Activated naive CD4-positive, alpha-beta T cell treated with anti-CD3 and anti-CD28 coated beads, Interleukin-2, amount 10 ng/mL, durations not matched to agents 7 days and 5 days (primary cell): ENCODE measurements around the gene LAPTM5.

Experiments
- CTCF ChIA-PET: fragments of 350-600 bp; sonication (Branson Sonifier 250); formaldehyde crosslinking; loops from one replicate; lab custom pipeline; 2021; ENCODE audit warnings: antibody characterized with exemption; lab: Charles Lee
- DNase-seq: peaks from one replicate; pipeline ENCODE4 v3.0.0-alpha.2; 2020
- H3K27ac Mint-ChIP-seq: one replicate; pipeline ENCODE4 v1.8.0; 2021; ENCODE audit warnings: mild to moderate bottlenecking, moderate library complexity, mixed read lengths
- H3K27me3 Mint-ChIP-seq: one replicate; pipeline ENCODE4 v1.8.0; 2021; ENCODE audit warnings: mild to moderate bottlenecking, mixed read lengths
- H3K36me3 Mint-ChIP-seq: one replicate; pipeline ENCODE4 v1.8.0; 2021; ENCODE audit warnings: mixed read lengths
- H3K4me1 Mint-ChIP-seq: one replicate; pipeline ENCODE4 v1.8.0; 2021; ENCODE audit warnings: mixed read lengths
- H3K4me3 Mint-ChIP-seq: one replicate; pipeline ENCODE4 v1.8.0; 2021; ENCODE audit warnings: mild to moderate bottlenecking, moderate library complexity, mixed read lengths
- H3K9me3 Mint-ChIP-seq: one replicate; pipeline ENCODE4 v1.8.0; 2021; ENCODE audit warnings: mixed read lengths

Gene LAPTM5

DNA sequence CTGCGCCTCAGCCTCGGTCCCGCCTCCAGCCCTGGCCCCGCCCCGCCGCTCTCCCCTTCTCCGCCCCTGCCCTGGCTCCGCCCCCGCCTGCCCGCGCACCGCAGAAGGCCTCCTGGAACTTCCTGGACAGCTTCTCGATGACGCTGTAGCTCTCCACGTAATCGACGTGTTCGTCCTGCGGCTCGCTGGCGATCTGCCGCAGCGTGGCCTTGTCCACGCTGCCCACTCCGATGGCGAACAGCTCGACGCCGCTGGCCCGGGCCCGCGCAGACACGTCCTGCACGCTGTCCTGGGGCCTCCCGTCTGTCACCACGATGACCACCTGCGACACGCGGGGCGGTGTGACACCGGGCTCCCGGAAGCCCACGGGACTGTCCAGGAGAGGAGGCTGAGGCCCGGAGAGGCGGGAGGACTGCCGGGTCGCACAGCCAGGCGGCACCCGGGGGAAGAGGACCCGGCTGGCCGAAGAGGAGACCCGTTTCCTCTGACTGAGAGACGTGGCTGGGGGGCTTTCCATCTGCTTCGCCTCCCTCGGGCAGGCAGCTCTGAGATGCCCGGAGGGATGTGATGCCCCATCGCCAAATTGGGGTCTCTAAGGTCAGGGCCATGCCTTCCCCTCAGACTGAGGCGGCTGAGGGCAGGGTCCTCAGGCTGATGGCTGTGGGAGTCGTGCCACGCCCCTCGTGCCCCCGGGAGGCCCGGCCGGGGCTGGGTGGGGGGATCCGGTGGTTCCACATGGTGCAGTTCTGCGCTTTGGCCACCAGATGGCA lies 38.8 kb downstream of the LAPTM5 start:
- Mint-ChIP-seq H3K4me3 (peak overlapping the region; percentile 92), H3K36me3 (no peaks in the 10 kb centered on the region), H3K4me1 (peaks cover 22% of the 10 kb centered on the region), H3K27me3 (peaks cover 12% of the 10 kb centered on the region), H3K27ac (peak overlapping the region; percentile 99), H3K9me3 (peaks cover 12% of the 10 kb centered on the region)
- peak; percentile 87 for DNase-seq
- CTCF ChIA-PET = interaction anchor here (0.6 to 11.4 kb wide), 25 partner anchors 9 to 1798 kb away, joined by 3 to 465 read pairs (median 6); partner anchors contain the start of gene LAPTM5

DNA sequence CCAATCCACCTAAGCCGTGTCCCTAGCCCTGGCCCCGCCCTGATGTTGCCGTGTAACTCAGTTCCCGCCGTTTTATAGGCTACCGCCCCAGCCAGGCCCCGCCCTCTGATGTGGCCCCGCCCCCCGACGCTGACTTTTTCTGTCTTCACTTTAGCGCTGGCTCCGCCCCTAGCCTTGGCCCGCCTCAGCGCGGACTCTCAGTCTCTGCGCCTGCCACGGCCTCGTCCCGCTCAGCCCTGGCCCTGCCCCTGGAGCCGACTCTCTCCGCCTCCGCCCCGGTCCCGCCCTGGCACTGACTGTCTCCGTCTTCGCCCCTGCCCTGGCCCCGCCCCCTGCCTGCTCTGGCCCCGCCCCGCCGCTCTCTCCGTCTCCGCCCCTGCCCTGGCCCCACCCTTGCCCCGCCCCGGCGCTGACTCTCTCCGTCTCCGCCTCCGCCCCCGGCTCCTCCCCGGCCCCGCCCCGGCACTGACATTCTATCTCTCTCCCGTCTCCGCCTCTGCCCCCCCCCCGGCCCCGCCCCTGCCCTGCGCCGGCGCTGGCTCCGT lies 39.4 kb downstream of the LAPTM5 start:
- peaks cover 19% of the 10 kb centered on the region for H3K27me3 Mint-ChIP-seq
- H3K36me3 Mint-ChIP-seq = no peaks in the 10 kb centered on the region
- peaks cover 12% of the 10 kb centered on the region for H3K9me3 Mint-ChIP-seq
- peaks cover 22% of the 10 kb centered on the region for H3K4me1 Mint-ChIP-seq
- CTCF ChIA-PET = interaction anchor here (0.7 to 11.4 kb wide), 19 partner anchors 9 to 704 kb away, joined by 3 to 465 read pairs (median 7); partner anchors contain the start of gene LAPTM5
- peak; percentile 99 for DNase-seq
- peak overlapping the region; percentile 92 for H3K4me3 Mint-ChIP-seq
- H3K27ac Mint-ChIP-seq = peak overlapping the region; percentile 99

- H3K27ac Mint-ChIP-seq = peak overlapping the region; percentile 72
- DNase-seq = no peak
- peak overlapping the region; percentile 92 for H3K4me3 Mint-ChIP-seq
- H3K4me1 Mint-ChIP-seq = peaks cover 22% of the 10 kb centered on the region
- H3K27me3 Mint-ChIP-seq = peaks cover 31% of the 10 kb centered on the region
- no peaks in the 10 kb centered on the region for H3K36me3 Mint-ChIP-seq
- peaks cover 12% of the 10 kb centered on the region for H3K9me3 Mint-ChIP-seq
- CTCF ChIA-PET = interaction anchor here (1.6 kb wide), 1 partner anchor 64 kb away, joined by 7 read pairs; no protein-coding TSS in a partner anchor
Measured at GRCh38 chr1:30716646-30717045, 40.9 kb downstream of the LAPTM5 start.

- no peak for DNase-seq
- H3K36me3 Mint-ChIP-seq = no peaks in the 10 kb centered on the region
- H3K27me3 Mint-ChIP-seq = peaks cover 33% of the 10 kb centered on the region
- no peak overlapping the region for H3K4me3 Mint-ChIP-seq
- H3K4me1 Mint-ChIP-seq = peaks cover 21% of the 10 kb centered on the region
- no peak overlapping the region for H3K27ac Mint-ChIP-seq
- peaks cover 12% of the 10 kb centered on the region for H3K9me3 Mint-ChIP-seq
- CTCF ChIA-PET = interaction anchor here (1.6 kb wide), 1 partner anchor 64 kb away, joined by 7 read pairs; no protein-coding TSS in a partner anchor
Measured at GRCh38 chr1:30715886-30716285, 41.7 kb downstream of the LAPTM5 start.

- DNase-seq = no peak
- no peaks in the 10 kb centered on the region for H3K36me3 Mint-ChIP-seq
- H3K4me3 Mint-ChIP-seq = no peak overlapping the region
- H3K27me3 Mint-ChIP-seq = peaks cover 35% of the 10 kb centered on the region
- peaks cover 12% of the 10 kb centered on the region for H3K9me3 Mint-ChIP-seq
- H3K27ac Mint-ChIP-seq = no peak overlapping the region
- H3K4me1 Mint-ChIP-seq = peaks cover 17% of the 10 kb centered on the region
- CTCF ChIA-PET = interaction anchor here (1.3 kb wide), 1 partner anchor 65 kb away, joined by 3 read pairs; no protein-coding TSS in a partner anchor
Measured at GRCh38 chr1:30715216-30715615, 42.4 kb downstream of the LAPTM5 start.

- Mint-ChIP-seq H3K36me3 (no peaks in the 10 kb centered on the region), H3K4me3 (no peak overlapping the region), H3K4me1 (peaks cover 11% of the 10 kb centered on the region), H3K27ac (no peak overlapping the region), H3K27me3 (peaks cover 37% of the 10 kb centered on the region), H3K9me3 (peaks cover 12% of the 10 kb centered on the region)
- CTCF ChIA-PET = interaction anchor here (1.3 kb wide), 1 partner anchor 65 kb away, joined by 3 read pairs; no protein-coding TSS in a partner anchor
- DNase-seq = no peak
Measured at GRCh38 chr1:30714536-30715090, 43.0 kb downstream of the LAPTM5 start.

DNA sequence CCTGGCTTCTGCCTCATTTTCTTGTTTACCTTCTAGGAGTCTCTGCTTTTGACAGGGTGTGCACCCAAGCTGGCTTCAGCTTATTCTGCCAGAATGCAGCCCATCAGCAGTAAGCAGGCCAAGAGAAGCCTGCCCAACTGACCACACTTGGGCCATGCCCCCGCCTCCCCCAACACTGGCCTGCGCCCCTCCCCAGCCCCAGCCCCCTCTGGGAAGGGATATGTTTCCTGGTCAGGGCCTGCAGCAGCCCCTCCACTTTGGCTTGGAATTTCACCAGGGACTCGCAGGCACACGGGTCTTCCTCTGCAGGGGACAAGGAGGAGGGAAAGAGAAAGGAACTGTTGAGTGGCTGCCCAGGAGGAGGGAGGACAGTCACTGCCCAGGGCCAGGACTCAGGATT lies 43.5 kb downstream of the LAPTM5 start:
- Mint-ChIP-seq H3K4me1 (peaks cover 6% of the 10 kb centered on the region), H3K27ac (no peak overlapping the region)
- CTCF ChIA-PET = interaction anchor here (1.3 kb wide), 1 partner anchor 66 kb away, joined by 3 read pairs; no protein-coding TSS in a partner anchor

GRCh38 chr1:30713311-30713710 lies 44.3 kb downstream of the LAPTM5 start:
- Mint-ChIP-seq H3K4me1 (peaks cover 6% of the 10 kb centered on the region), H3K27ac (no peak overlapping the region), H3K27me3 (peaks cover 41% of the 10 kb centered on the region), H3K9me3 (peaks cover 12% of the 10 kb centered on the region), H3K36me3 (no peaks in the 10 kb centered on the region), H3K4me3 (no peak overlapping the region)
- CTCF ChIA-PET = no interaction called here
- DNase-seq = no peak

More for the DNA sequence above, 43.5 kb downstream of the LAPTM5 start:
- H3K4me3 Mint-ChIP-seq = no peak overlapping the region
- H3K9me3 Mint-ChIP-seq = peaks cover 12% of the 10 kb centered on the region
- peaks cover 37% of the 10 kb centered on the region for H3K27me3 Mint-ChIP-seq
- no peaks in the 10 kb centered on the region for H3K36me3 Mint-ChIP-seq
- DNase-seq = no peak

DNA sequence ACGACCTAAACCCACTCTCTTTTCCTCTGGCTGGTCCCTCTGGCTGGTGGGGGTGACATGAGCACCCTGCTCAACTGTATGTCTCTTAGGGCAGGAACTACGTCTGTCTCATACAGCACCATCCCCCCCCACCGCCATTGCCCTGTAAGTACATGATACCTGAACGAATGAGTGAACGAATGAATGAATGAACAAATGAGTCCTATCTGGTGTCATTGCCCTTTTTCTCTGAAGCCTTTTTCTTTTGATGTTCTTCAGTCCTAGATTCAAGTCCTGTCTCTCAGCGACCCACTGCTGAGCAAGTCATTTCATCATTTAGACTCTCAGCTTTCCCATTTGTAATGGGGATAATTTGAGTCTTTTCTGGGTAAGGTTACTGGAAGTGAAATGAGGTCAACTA lies 45.0 kb downstream of the LAPTM5 start:
- DNase-seq = no peak
- peaks cover 12% of the 10 kb centered on the region for H3K9me3 Mint-ChIP-seq
- H3K4me1 Mint-ChIP-seq = peaks cover 2% of the 10 kb centered on the region
- H3K27ac Mint-ChIP-seq = no peak overlapping the region
- H3K27me3 Mint-ChIP-seq = peaks cover 38% of the 10 kb centered on the region
- no peak overlapping the region for H3K4me3 Mint-ChIP-seq
- no peaks in the 10 kb centered on the region for H3K36me3 Mint-ChIP-seq
- CTCF ChIA-PET = no interaction called here

- Mint-ChIP-seq H3K4me1 (no peaks in the 10 kb centered on the region), H3K4me3 (no peak overlapping the region), H3K27ac (no peak overlapping the region), H3K36me3 (no peaks in the 10 kb centered on the region), H3K27me3 (peaks cover 44% of the 10 kb centered on the region), H3K9me3 (peaks cover 3% of the 10 kb centered on the region)
- DNase-seq = no peak
- CTCF ChIA-PET = no interaction called here
Measured at GRCh38 chr1:30710407-30710806, 47.2 kb downstream of the LAPTM5 start.

GRCh38 chr1:30708361-30708728 lies 49.2 kb downstream of the LAPTM5 start:
- H3K27me3 Mint-ChIP-seq = peaks cover 31% of the 10 kb centered on the region
- H3K27ac Mint-ChIP-seq = no peak overlapping the region
- no peaks in the 10 kb centered on the region for H3K9me3 Mint-ChIP-seq
- no peaks in the 10 kb centered on the region for H3K4me1 Mint-ChIP-seq
- H3K4me3 Mint-ChIP-seq = no peak overlapping the region
- no peaks in the 10 kb centered on the region for H3K36me3 Mint-ChIP-seq
- CTCF ChIA-PET = interaction anchor here (1.0 to 1.3 kb wide), 3 partner anchors 328 to 1377 kb away, joined by 3 to 10 read pairs (median 3); no protein-coding TSS in a partner anchor
- no peak for DNase-seq

GRCh38 chr1:30707412-30708360 lies 49.9 kb downstream of the LAPTM5 start:
- H3K4me1 Mint-ChIP-seq = no peaks in the 10 kb centered on the region

GRCh38 chr1:30706528-30706927 lies 51.0 kb downstream of the LAPTM5 start:
- CTCF ChIA-PET = no interaction called here
- Mint-ChIP-seq H3K36me3 (no peaks in the 10 kb centered on the region), H3K4me3 (no peak overlapping the region), H3K4me1 (no peaks in the 10 kb centered on the region), H3K27ac (no peak overlapping the region), H3K9me3 (no peaks in the 10 kb centered on the region), H3K27me3 (peaks cover 16% of the 10 kb centered on the region)
- no peak for DNase-seq

More at GRCh38 chr1:30707412-30708360, 49.9 kb downstream of the LAPTM5 start:
- peaks cover 27% of the 10 kb centered on the region for H3K27me3 Mint-ChIP-seq
- no peak overlapping the region for H3K27ac Mint-ChIP-seq
- peak; percentile 73 for DNase-seq
- H3K36me3 Mint-ChIP-seq = no peaks in the 10 kb centered on the region
- CTCF ChIA-PET = interaction anchor here (0.6 to 1.1 kb wide), 4 partner anchors 241 to 914 kb away, joined by 3 to 10 read pairs (median 3); no protein-coding TSS in a partner anchor
- H3K4me3 Mint-ChIP-seq = no peak overlapping the region
- H3K9me3 Mint-ChIP-seq = no peaks in the 10 kb centered on the region
